Measurements from ENCODE around the gene METTL25.

The METTL25 gene

GRCh38 chr12:82476511-82476910 lies 118.2 kb downstream of the METTL25 start:
- Histone ChIP-seq H4K20me1 (ENCODE audit: insufficient read depth, low read length) (no peaks in the 10 kb centered on the region), H3K79me2 (ENCODE audit: low read length) (no peaks in the 10 kb centered on the region), H3K9me2 (replicated peaks; ENCODE audit: insufficient read depth, low read length) (no peaks in the 10 kb centered on the region), H3K4me1 (ENCODE audit: low read length) (no peaks in the 10 kb centered on the region), H3F3A (ENCODE audit: insufficient read depth, low read length) (no peaks in the 10 kb centered on the region), H3K4me3 (ENCODE audit: low read length) (no peak overlapping the region), H3K4me2 (ENCODE audit: low read depth, low read length) (no peak overlapping the region), H2AFZ (ENCODE audit: low read length) (no peak overlapping the region), H3K27me3 (replicated peaks; ENCODE audit: insufficient read depth, low read length) (no peaks in the 10 kb centered on the region), H3K27ac (ENCODE audit: low read length) (no peak overlapping the region), H3K9me3 (replicated peaks; ENCODE audit: insufficient read depth, low read length) (no peaks in the 10 kb centered on the region), H3K36me3 (replicated peaks; ENCODE audit: insufficient read depth, low read length) (no peaks in the 10 kb centered on the region), H3K9ac (ENCODE audit: low read length) (no peak overlapping the region)
- no peak for DNase-seq
- TF ChIP-seq EZH2phosphoT487 (IDR thresholded peaks at IDR 0.05; ENCODE audit: low read length) (no peak), EZH2 (optimal IDR thresholded peaks at IDR 0.05; ENCODE audit: low read depth, low read length) (no peak), CTCF (IDR thresholded peaks at IDR 0.05; ENCODE audit: low read length) (no peak)

GRCh38 chr12:82479511-82479910 lies 121.2 kb downstream of the METTL25 start:
- H3K27ac ChIP-seq (ENCODE audit: low read length): no peak overlapping the region
- no peaks in the 10 kb centered on the region for H3K9me3 ChIP-seq (replicated peaks; ENCODE audit: insufficient read depth, low read length)
- H3K27me3 ChIP-seq (replicated peaks; ENCODE audit: insufficient read depth, low read length): no peaks in the 10 kb centered on the region
- no peak overlapping the region for H3K4me3 ChIP-seq (ENCODE audit: low read length)
- H3K4me1 ChIP-seq (ENCODE audit: low read length): no peaks in the 10 kb centered on the region
- no peaks in the 10 kb centered on the region for H4K20me1 ChIP-seq (ENCODE audit: insufficient read depth, low read length)
- no peaks in the 10 kb centered on the region for H3K79me2 ChIP-seq (ENCODE audit: low read length)
- H3K9ac ChIP-seq (ENCODE audit: low read length): no peak overlapping the region
- H3F3A ChIP-seq (ENCODE audit: insufficient read depth, low read length): no peaks in the 10 kb centered on the region
- no peak overlapping the region for H2AFZ ChIP-seq (ENCODE audit: low read length)
- no peak overlapping the region for H3K4me2 ChIP-seq (ENCODE audit: low read depth, low read length)
- no peak for TF ChIP-seq EZH2phosphoT487 (IDR thresholded peaks at IDR 0.05; ENCODE audit: low read length)
- no peak for TF ChIP-seq EZH2 (optimal IDR thresholded peaks at IDR 0.05; ENCODE audit: low read depth, low read length)
- TF ChIP-seq CTCF (IDR thresholded peaks at IDR 0.05; ENCODE audit: low read length): no peak
- no peaks in the 10 kb centered on the region for H3K36me3 ChIP-seq (replicated peaks; ENCODE audit: insufficient read depth, low read length)
- no peak for DNase-seq
- H3K9me2 ChIP-seq (replicated peaks; ENCODE audit: insufficient read depth, low read length): no peaks in the 10 kb centered on the region

- H4K20me1 ChIP-seq (ENCODE audit: insufficient read depth, low read length): no peaks in the 10 kb centered on the region
- H3K27ac ChIP-seq (ENCODE audit: low read length): no peak overlapping the region
- no peak overlapping the region for H3K9ac ChIP-seq (ENCODE audit: low read length)
- no peaks in the 10 kb centered on the region for H3K9me3 ChIP-seq (replicated peaks; ENCODE audit: insufficient read depth, low read length)
- H3K4me1 ChIP-seq (ENCODE audit: low read length): no peaks in the 10 kb centered on the region
- H3K79me2 ChIP-seq (ENCODE audit: low read length): no peaks in the 10 kb centered on the region
- no peak overlapping the region for H3K4me3 ChIP-seq (ENCODE audit: low read length)
- H3K9me2 ChIP-seq (replicated peaks; ENCODE audit: insufficient read depth, low read length): no peaks in the 10 kb centered on the region
- H3F3A ChIP-seq (ENCODE audit: insufficient read depth, low read length): no peaks in the 10 kb centered on the region
- DNase-seq: no peak
- TF ChIP-seq EZH2phosphoT487 (IDR thresholded peaks at IDR 0.05; ENCODE audit: low read length) (no peak), CTCF (IDR thresholded peaks at IDR 0.05; ENCODE audit: low read length) (no peak), EZH2 (optimal IDR thresholded peaks at IDR 0.05; ENCODE audit: low read depth, low read length) (no peak)
- H3K27me3 ChIP-seq (replicated peaks; ENCODE audit: insufficient read depth, low read length): no peaks in the 10 kb centered on the region
- H3K36me3 ChIP-seq (replicated peaks; ENCODE audit: insufficient read depth, low read length): no peaks in the 10 kb centered on the region
- no peak overlapping the region for H3K4me2 ChIP-seq (ENCODE audit: low read depth, low read length)
- H2AFZ ChIP-seq (ENCODE audit: low read length): no peak overlapping the region
These were observed 122.3 kb downstream of the METTL25 start for GRCh38 chr12:82480606-82481005.
